HG03439 (cell line): ENCODE results near the gene LTBP3.

Experiments
- ATAC-seq: cut with Tn5 transposase; IDR thresholded peaks from one replicate; pipeline ENCODE4 v1.9.1; 2021; ENCODE audit warnings: mild to moderate bottlenecking, moderate library complexity; ENCODE audit not compliant: unreplicated experiment

Gene LTBP3

DNA sequence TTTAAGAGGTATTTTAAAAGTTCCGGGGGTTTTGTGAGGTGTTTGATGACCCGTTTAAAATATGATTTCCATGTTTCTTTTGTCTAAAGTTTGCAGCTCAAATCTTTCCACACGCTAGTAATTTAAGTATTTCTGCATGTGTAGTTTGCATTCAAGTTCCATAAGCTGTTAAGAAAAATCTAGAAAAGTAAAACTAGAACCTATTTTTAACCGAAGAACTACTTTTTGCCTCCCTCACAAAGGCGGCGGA is 59.5 kb downstream of the LTBP3 start:
- ATAC-seq = no peak

- ATAC-seq = no peak
Observed at GRCh38 chr11:65498042-65498726, 60.0 kb downstream of the LTBP3 start.

GRCh38 chr11:65497141-65498041 is 60.8 kb downstream of the LTBP3 start:
- ATAC-seq = peak; percentile 66

DNA sequence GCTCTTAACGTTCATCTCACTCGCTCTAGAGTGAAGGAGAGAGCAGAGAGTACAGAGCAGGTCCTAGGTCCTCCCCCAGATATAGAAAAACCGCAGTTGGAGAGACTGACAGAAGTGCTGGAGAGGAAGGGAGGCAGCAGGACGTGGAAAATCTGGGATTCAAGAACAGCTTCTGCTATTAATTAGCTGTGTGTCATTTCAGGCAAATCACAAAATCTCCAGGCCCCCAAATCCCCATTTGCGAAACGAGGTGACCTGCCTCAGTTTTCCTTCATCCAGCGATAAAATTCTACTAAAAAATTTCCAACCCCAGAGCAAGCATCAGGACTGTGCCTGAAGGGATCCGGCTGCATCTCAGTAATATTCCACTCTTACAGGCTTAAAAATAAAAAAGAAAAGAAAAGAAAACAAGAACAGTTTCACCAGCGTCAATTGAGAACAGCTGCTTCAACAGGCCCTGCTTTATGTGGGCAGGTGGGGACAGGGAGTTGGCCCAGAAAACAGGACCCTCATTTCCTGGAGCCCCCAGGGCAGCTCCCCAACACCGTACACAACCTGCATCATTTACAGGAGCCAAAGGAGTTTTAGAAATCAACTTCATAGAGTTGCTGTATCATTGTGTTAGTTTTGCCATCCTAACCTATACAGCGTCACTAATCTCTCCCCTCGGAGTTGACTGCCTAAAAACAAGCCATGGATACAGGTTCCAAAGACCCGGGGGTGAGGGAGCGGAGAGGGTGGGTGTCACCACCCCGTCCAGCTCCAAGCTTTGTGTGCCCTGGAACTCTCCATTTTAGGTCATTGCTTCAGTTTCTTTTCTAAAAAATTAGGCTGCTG is 61.6 kb downstream of the LTBP3 start:
- ATAC-seq = peak; percentile 1

DNA sequence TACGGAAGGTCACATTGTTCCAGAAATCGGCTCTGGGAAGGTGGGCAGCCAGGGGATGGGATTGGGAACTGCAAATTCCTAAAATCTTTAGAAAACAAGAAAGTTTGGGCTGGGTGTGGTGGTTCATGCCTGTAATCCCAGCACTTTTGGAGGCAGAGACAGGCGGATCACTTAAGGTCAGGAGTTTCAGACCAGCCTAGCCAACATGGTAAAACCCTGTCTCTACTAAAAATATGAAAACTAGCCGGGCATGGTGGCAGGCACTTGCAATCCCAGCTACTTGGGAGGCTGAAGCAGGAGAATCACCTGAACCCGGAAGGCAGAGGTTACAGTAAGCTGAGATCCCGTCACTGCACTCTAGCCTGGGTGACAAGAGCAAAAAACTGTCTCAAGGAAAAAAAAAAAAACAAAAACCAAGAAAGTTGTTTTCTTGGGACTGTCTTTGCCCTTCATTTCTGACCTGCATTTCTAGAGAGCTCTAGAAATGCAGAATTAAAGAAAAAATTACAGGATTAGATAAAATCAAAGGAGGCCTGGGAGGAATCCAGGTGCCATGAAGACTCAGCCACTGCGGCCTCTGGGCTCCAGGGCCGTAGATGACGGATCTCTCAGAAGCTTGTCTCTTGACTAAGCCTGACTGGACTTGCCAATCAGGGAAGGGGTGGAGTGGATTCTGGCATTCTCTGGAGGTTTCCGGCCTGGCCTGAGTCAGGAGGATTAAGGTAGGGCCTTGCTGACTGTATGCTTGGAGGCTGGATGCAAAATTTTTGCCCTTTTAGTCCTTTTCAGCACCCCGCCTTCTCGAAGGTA is 64.6 kb downstream of the LTBP3 start:
- no peak for ATAC-seq

- no peak for ATAC-seq
Observed at GRCh38 chr11:65492637-65493366, 65.4 kb downstream of the LTBP3 start.

- no peak for ATAC-seq
Observed at GRCh38 chr11:65492387-65492636, 65.8 kb downstream of the LTBP3 start.

DNA sequence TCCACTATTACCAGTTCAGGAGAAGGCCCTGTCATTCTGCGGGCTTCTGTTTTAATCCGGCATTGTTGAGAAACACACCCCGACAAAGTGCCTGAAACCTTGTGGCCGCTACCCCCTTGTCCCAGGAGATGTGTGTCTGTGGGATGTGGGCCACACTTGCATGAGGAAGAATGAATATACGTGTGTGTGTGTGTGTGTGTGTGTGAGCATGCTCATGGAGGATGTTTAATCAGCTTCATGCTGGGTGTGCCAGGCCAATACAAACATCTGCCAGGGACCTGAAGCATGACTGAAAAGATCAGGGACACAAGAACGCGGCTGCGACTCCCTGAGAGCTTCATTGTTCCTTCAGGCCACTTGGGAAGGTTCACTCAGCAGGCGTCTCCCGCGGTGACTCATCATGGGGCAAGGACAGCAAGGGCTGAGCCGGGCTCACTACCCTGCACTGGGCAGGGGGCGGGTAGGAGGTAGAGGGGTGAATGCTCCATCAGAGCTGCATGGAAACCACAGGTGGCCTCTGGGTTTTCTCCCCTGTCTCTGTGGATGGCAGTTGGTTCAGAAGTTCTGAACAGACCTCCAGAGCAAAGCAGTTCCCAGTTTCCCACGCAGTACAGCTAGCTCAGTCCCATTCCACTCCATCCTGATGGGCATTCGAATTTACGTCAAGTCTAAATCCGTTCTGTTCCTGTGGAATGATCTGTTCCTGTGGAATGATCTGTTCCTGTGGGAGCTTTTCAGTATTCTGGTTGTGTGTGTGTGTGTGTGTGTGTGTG is 66.4 kb downstream of the LTBP3 start:
- ATAC-seq = no peak

DNA sequence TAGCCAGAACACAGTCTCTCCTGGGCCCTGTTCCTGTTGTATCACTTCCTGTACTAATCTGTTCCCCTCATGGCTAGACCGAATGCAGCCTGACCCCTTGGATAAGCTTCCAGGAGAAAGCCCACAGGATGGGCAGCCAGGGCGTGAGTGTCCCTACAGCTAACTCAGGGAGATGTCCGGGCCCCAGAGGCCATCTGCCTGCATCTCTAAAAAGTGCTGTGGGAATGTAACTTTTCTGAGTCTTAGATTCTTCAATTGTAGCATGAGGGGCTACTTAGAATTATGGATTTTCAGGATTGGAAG is 67.0 kb downstream of the LTBP3 start:
- no peak for ATAC-seq

DNA sequence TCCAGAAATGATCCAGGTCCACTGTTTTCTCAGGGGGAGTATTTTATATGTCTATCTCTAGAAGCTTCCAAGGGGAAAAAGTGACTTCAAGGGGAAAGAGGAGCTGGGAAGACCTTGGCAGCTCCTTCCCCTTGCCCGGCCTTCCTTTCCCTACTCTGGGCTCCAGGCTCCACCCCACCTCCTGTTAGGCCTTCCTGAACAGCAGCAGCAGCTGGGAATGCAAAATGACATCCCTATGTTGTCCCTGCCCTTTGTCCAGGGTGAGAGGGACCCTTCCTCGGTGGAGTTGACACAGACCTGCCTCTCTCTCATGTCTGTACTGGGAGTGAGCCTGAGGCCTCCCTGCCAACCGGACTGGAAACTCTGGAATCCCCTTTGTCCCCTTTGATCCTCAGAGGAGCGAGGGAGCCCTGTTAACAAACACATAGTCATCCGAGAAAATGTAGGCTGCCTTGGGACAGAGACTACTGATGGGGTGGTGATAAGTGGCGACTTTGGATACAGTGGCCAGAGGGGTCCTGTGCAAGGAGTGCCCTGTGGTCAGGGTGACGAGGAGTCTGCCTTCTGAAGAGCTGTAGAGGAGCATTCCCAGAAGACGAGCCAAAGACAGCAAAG is 68.3 kb downstream of the LTBP3 start:
- ATAC-seq = no peak

DNA sequence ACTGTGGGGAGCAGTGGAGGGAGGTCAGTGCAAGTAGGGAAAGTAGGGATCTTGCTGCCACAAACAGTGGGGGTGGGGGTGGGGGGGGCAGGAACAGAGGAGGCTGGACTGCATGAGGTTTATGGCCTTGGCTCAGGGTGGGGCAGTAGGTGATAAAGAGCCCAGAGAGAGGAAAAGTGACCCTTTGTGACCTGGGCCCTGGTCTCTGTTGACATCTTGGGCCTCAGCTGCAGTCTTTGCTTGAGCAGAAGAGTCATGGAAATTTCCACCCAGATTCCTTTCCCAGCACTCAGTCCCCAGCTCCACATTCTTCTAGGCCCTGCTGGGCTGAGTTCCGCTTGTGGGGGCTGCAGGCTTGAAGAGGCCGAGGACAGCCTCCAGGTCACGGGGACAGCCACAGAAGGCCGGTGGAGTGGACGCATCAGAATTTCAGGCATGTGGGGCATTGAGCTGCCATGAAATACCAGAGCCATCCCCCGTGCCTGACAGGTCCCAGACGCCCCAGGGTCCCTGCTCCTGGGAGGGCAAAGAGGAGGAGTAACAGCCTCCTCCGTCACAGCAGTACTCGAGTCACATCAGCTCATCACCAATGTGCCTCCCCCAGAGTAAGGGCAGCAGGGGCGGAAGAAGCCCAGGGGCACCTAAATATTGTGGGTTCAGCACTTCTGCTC is 69.0 kb downstream of the LTBP3 start:
- ATAC-seq = no peak
